Gastroesophageal sphincter (tissue), 4 donors: Measurements from ENCODE around the gene PLPP6. TPM values are rescaled to one million over a fixed set of nuclear protein-coding genes. Genes with fewer than 3 reads are reported as not detected.
"Not testable (repeated sequence)": the region's sequence is repeated elsewhere in the genome, so short reads cannot be mapped to it uniquely, and the experiment has no call there.

Experiments used
- ATAC-seq: fragments of 150-250 bp; one replicate; pipeline ENCODE4 v1.9.1; 2016; ENCODE audit warnings: mild to moderate bottlenecking, moderate library complexity
- H3K27ac ChIP-seq, 4 donors: fragments of 200-600 bp; sonication (generic) in 3 of 4; 1 replicate in 3 of 4; 2 replicates in 1 of 4; pipeline ENCODE4 v1.5.1; 2016 to 2019
- H3K27me3 ChIP-seq: fragments of 200-600 bp; sonication (generic); one replicate; pipeline ENCODE4 v1.5.1; 2019
- H3K36me3 ChIP-seq, 2 donors: fragments of 200-600 bp; sonication (generic); one replicate each; pipeline ENCODE4 v1.5.1; 2019; ENCODE audit warnings: control low read depth in 1 of 2
- H3K4me1 ChIP-seq, 3 donors: fragments of 200-600 bp; sonication (generic); 1 replicate in 2 of 3; 2 replicates in 1 of 3; pipeline ENCODE4 v1.5.1; 2016 to 2019; ENCODE audit warnings: control low read depth in 2 of 3
- H3K4me3 ChIP-seq, 2 donors: fragments of 200-600 bp; sonication (generic); one replicate each; pipeline ENCODE4 v1.5.1; 2019; ENCODE audit warnings: mild to moderate bottlenecking in 1 of 2, moderate library complexity in 1 of 2
- H3K9me3 ChIP-seq, 3 donors: fragments of 200-600 bp; sonication (generic); one replicate each; pipeline ENCODE4 v1.5.1; 2017 to 2019; ENCODE audit warnings: control low read depth in 2 of 3
- CTCF ChIP-seq, 4 experiments: fragments of 200-600 bp in 2 of 4; fragments of 450-650 bp in 2 of 4; sonication (generic) in 1 of 4; IDR thresholded peaks; one replicate each; pipeline ENCODE4 v1.5.1; 2017 to 2019; ENCODE audit warnings: antibody characterized with exemption in 4 of 4, mild to moderate bottlenecking in 2 of 4, moderate library complexity in 2 of 4
- EP300 ChIP-seq: sonication (generic); formaldehyde crosslinking; IDR thresholded peaks from one replicate; pipeline ENCODE4 v1.6.1; 2017; ENCODE audit warnings: antibody characterized with exemption, mild to moderate bottlenecking
- POLR2A ChIP-seq, 2 donors: fragments of 450-650 bp; IDR thresholded peaks; one replicate each; pipeline ENCODE4 v1.6.1; 2017; ENCODE audit warnings: antibody characterized with exemption in 2 of 2, mild to moderate bottlenecking in 2 of 2, moderate library complexity in 1 of 2
- POLR2AphosphoS5 ChIP-seq: sonication (generic); formaldehyde crosslinking; IDR thresholded peaks from one replicate; pipeline ENCODE4 v1.6.1; 2017; ENCODE audit warnings: antibody characterized with exemption
- WGBS, 2 donors: methylation state at CpG; one replicate each; pipeline ENCODE4 v1.1.5; 2018; ENCODE audit warnings: low coverage in 1 of 2; 5-methylcytosine and 5-hydroxymethylcytosine counted together
- total RNA-seq, 4 donors: library from RNA; depleted of rRNA; stranded (reverse); fragments of >200 nt; gene quantifications; one replicate each; pipeline ENCODE4 v1.1.0, GENCODE V29; 2016

PLPP6 gene
- total RNA-seq, 4 donors from 2014 or later: 5.3 to 8.1 (median 6.6) TPM

- Histone ChIP-seq H3K4me3 (no peak overlapping the region), H3K9me3 (no peaks in the 10 kb centered on the region), H3K4me1 (no peaks in the 10 kb centered on the region), H3K36me3 (no peaks in the 10 kb centered on the region), H3K27ac (no peak overlapping the region), H3K27me3 (no peaks in the 10 kb centered on the region)
- 100% methylated on average over 1 of the region's 10 CpGs; no CpG with 5 or more reads in 1 of the 2 donors for WGBS, 2 donors
- TF ChIP-seq POLR2A (IDR thresholded peaks at IDR 0.05): no peak
- no peak for TF ChIP-seq POLR2AphosphoS5
- no peak for TF ChIP-seq EP300
- TF ChIP-seq CTCF (IDR thresholded peaks at IDR 0.05): no peak
- no peak for ATAC-seq
These were observed 7.6 kb upstream of the PLPP6 start for GRCh38 chr9:4654538-4654937.

GRCh38 chr9:4656196-4656595 is 5.9 kb upstream of the PLPP6 start:
- WGBS, 2 donors: 69 to 95% methylated on average over 2 to 3 of the region's 3 CpGs
- not testable (repeated sequence) for H3K27ac ChIP-seq, H3K4me3 ChIP-seq, ATAC-seq, H3K27me3 ChIP-seq, H3K4me1 ChIP-seq, H3K9me3 ChIP-seq, H3K36me3 ChIP-seq

- TF ChIP-seq CTCF (IDR thresholded peaks at IDR 0.05): no peak
- no peak for TF ChIP-seq EP300
- TF ChIP-seq POLR2A (IDR thresholded peaks at IDR 0.05): no peak
- TF ChIP-seq POLR2AphosphoS5: no peak
These were observed 5.5 kb upstream of the PLPP6 start for GRCh38 chr9:4656621-4657020.

GRCh38 chr9:4657426-4658159 is 4.5 kb upstream of the PLPP6 start:
- Histone ChIP-seq H3K9me3 (no peaks in the 10 kb centered on the region), H3K4me3 (no peak overlapping the region), H3K27ac (no peak overlapping the region), H3K4me1 (peaks cover 0 to 12% (median 5%) of the 10 kb centered on the region in 3 donors), H3K27me3 (no peaks in the 10 kb centered on the region), H3K36me3 (no peaks in the 10 kb centered on the region)
- ATAC-seq: no peak
- 69 to 92% methylated on average over 4 of the region's 4 CpGs for WGBS, 2 donors
- TF ChIP-seq POLR2A (IDR thresholded peaks at IDR 0.05): no peak
- no peak for TF ChIP-seq CTCF (IDR thresholded peaks at IDR 0.05)
- TF ChIP-seq POLR2AphosphoS5: no peak
- TF ChIP-seq EP300: no peak

More at GRCh38 chr9:4656621-4657020, 5.5 kb upstream of the PLPP6 start:
- peaks cover 0 to 4% (median 2%) of the 10 kb centered on the region in 3 donors for H3K4me1 ChIP-seq
- H3K36me3 ChIP-seq: no peaks in the 10 kb centered on the region
- ATAC-seq: no peak
- 65 to 69% methylated on average over 2 to 3 of the region's 3 CpGs for WGBS, 2 donors
- H3K27me3 ChIP-seq: no peaks in the 10 kb centered on the region
- H3K27ac ChIP-seq: no peak overlapping the region
- no peaks in the 10 kb centered on the region for H3K9me3 ChIP-seq
- no peak overlapping the region for H3K4me3 ChIP-seq

GRCh38 chr9:4660665-4661064 is 1.4 kb upstream of the PLPP6 start:
- H3K4me1 ChIP-seq: peaks cover 0 to 43% (median 13%) of the 10 kb centered on the region in 3 donors
- H3K9me3 ChIP-seq, H3K4me3 ChIP-seq, ATAC-seq, H3K27me3 ChIP-seq, H3K27ac ChIP-seq, H3K36me3 ChIP-seq: not testable (repeated sequence)
- 86% methylated on average over 4 of the region's 5 CpGs; no CpG with 5 or more reads in 1 of the 2 donors for WGBS, 2 donors

- no peak for ATAC-seq
- 83 to 100% methylated on average over 1 of the region's 1 CpG for WGBS, 2 donors
- no peak overlapping the region for H3K4me3 ChIP-seq
These were observed 929 bp upstream of the PLPP6 start for GRCh38 chr9:4661165-4661564.

More at GRCh38 chr9:4661165-4661564, 929 bp upstream of the PLPP6 start:
- Histone ChIP-seq H3K4me1 (peaks cover 0 to 48% (median 13%) of the 10 kb centered on the region in 3 donors), H3K27me3 (no peaks in the 10 kb centered on the region), H3K36me3 (no peaks in the 10 kb centered on the region), H3K27ac (no peak overlapping the region), H3K9me3 (no peaks in the 10 kb centered on the region)
- TF ChIP-seq EP300 (no peak), POLR2AphosphoS5 (no peak), CTCF (IDR thresholded peaks at IDR 0.05) (no peak), POLR2A (IDR thresholded peaks at IDR 0.05) (no peak)
